Natural killer cell treated with Interleukin-12 subunit alpha and Interleukin-12 subunit beta and Interleukin-15 and Interleukin-18, amount 100 ng/mL, for 72 hours (primary cell): ENCODE results near the gene TEFM. TPM values are rescaled to one million over a fixed set of nuclear protein-coding genes. Genes with fewer than 3 reads are reported as not detected.
A peak's percentile ranks its signal among the peaks of the same experiment; 100 is the strongest.

ENCODE experiments used
- ATAC-seq, 2 donors: fragments of 150-1000 bp; cut with Tn5 transposase in 1 of 2; sonication (Bioruptor Pico), chemical (Tn5 transposase) in 1 of 2; 2 replicates each; pipeline ENCODE4 v1.10.0; 2021
- DNase-seq: peaks from one replicate; pipeline ENCODE4 v3.0.0; 2022; ENCODE audit warnings: low spot score
- H3K27ac Mint-ChIP-seq, 2 donors: 1 replicate in 1 of 2; 2 replicates in 1 of 2; pipeline ENCODE4 v1.8.0; 2022; ENCODE audit warnings: mixed read lengths in 2 of 2, mild to moderate bottlenecking in 1 of 2, moderate library complexity in 1 of 2
- H3K27me3 Mint-ChIP-seq, 2 donors: 1 replicate in 1 of 2; 2 replicates in 1 of 2; pipeline ENCODE4 v1.8.0; 2022; ENCODE audit warnings: mixed read lengths in 2 of 2
- H3K36me3 Mint-ChIP-seq: one replicate; pipeline ENCODE4 v1.8.0; 2022; ENCODE audit warnings: mixed read lengths
- H3K4me1 Mint-ChIP-seq, 2 donors: 1 replicate in 1 of 2; 2 replicates in 1 of 2; pipeline ENCODE4 v1.8.0; 2022; ENCODE audit warnings: low read depth in 2 of 2, mixed read lengths in 2 of 2, mild to moderate bottlenecking in 1 of 2
- H3K4me3 Mint-ChIP-seq: one replicate; pipeline ENCODE4 v1.8.0; 2022; ENCODE audit warnings: mixed read lengths
- H3K9me3 Mint-ChIP-seq: 2 replicates; pipeline ENCODE4 v1.8.0; 2022; ENCODE audit warnings: mixed read lengths
- total RNA-seq, 2 donors: library from RNA; stranded (reverse); gene quantifications; one replicate each; pipeline ENCODE4 v1.2.3, GENCODE V29; 2022

The TEFM gene
- total RNA-seq, 2 donors from 2014 or later: 15.3 to 16.1 TPM

GRCh38 chr17:30908717-30909420 lies 2.8 kb upstream of the TEFM start:
- Mint-ChIP-seq H3K27ac (no peak overlapping the region), H3K27me3 (no peaks in the 10 kb centered on the region), H3K4me1 (peaks cover 14 to 24% of the 10 kb centered on the region in 2 donors), H3K9me3 (no peaks in the 10 kb centered on the region), H3K4me3 (peak overlapping the region; percentile 51), H3K36me3 (peaks cover 1% of the 10 kb centered on the region)
- DNase-seq: no peak
- ATAC-seq: no peak

GRCh38 chr17:30905742-30906100 lies 317 bp downstream of the TEFM start:
- Mint-ChIP-seq H3K4me1 (peaks cover 29 to 34% of the 10 kb centered on the region in 2 donors), H3K9me3 (no peaks in the 10 kb centered on the region), H3K27me3 (no peaks in the 10 kb centered on the region), H3K4me3 (peak overlapping the region; percentile 96), H3K27ac (peak overlapping the region; percentile 86 to 89), H3K36me3 (peaks cover 6% of the 10 kb centered on the region)
- DNase-seq (no peak), ATAC-seq (peak; percentile 43 to 48)

GRCh38 chr17:30897311-30897710 lies 8.7 kb downstream of the TEFM start:
- Mint-ChIP-seq H3K27ac (no peak overlapping the region), H3K4me3 (no peak overlapping the region), H3K4me1 (peaks cover 6 to 9% of the 10 kb centered on the region in 2 donors), H3K36me3 (peaks cover 11% of the 10 kb centered on the region), H3K9me3 (no peaks in the 10 kb centered on the region), H3K27me3 (no peaks in the 10 kb centered on the region)
- no peak for ATAC-seq
- DNase-seq: no peak

- H3K36me3 Mint-ChIP-seq: peaks cover 11% of the 10 kb centered on the region
- no peak overlapping the region for H3K27ac Mint-ChIP-seq
These were observed 11.8 kb downstream of the TEFM start for GRCh38 chr17:30894236-30894635.

GRCh38 chr17:30886187-30886586 lies 19.9 kb downstream of the TEFM start:
- Mint-ChIP-seq H3K36me3 (no peaks in the 10 kb centered on the region), H3K27ac (no peak overlapping the region), H3K9me3 (no peaks in the 10 kb centered on the region), H3K4me1 (no peaks in the 10 kb centered on the region), H3K4me3 (no peak overlapping the region), H3K27me3 (no peaks in the 10 kb centered on the region)
- ATAC-seq (no peak), DNase-seq (no peak)

More at GRCh38 chr17:30894236-30894635, 11.8 kb downstream of the TEFM start:
- no peaks in the 10 kb centered on the region for H3K27me3 Mint-ChIP-seq
- no peak overlapping the region for H3K4me3 Mint-ChIP-seq
- H3K9me3 Mint-ChIP-seq: no peaks in the 10 kb centered on the region
- no peaks in the 10 kb centered on the region for H3K4me1 Mint-ChIP-seq
- DNase-seq (no peak), ATAC-seq (no peak)

GRCh38 chr17:30869005-30869404 lies 37.0 kb downstream of the TEFM start:
- H3K36me3 Mint-ChIP-seq: peaks cover 4% of the 10 kb centered on the region
- H3K4me3 Mint-ChIP-seq: no peak overlapping the region
- no peaks in the 10 kb centered on the region for H3K9me3 Mint-ChIP-seq
- no peak for ATAC-seq
- DNase-seq: no peak
- no peaks in the 10 kb centered on the region for H3K27me3 Mint-ChIP-seq
- H3K27ac Mint-ChIP-seq: no peak overlapping the region
- no peaks in the 10 kb centered on the region for H3K4me1 Mint-ChIP-seq

- H3K4me1 Mint-ChIP-seq: no peaks in the 10 kb centered on the region
- H3K27me3 Mint-ChIP-seq: no peaks in the 10 kb centered on the region
- no peaks in the 10 kb centered on the region for H3K9me3 Mint-ChIP-seq
- H3K4me3 Mint-ChIP-seq: no peak overlapping the region
- no peak overlapping the region for H3K27ac Mint-ChIP-seq
- DNase-seq (no peak), ATAC-seq (no peak)
- peaks cover 6% of the 10 kb centered on the region for H3K36me3 Mint-ChIP-seq
These were observed 41.4 kb downstream of the TEFM start for GRCh38 chr17:30864636-30865035.

- ATAC-seq: no peak
- H3K27ac Mint-ChIP-seq: no peak overlapping the region
These were observed 47.3 kb downstream of the TEFM start for GRCh38 chr17:30858556-30859250.

GRCh38 chr17:30854146-30854545 lies 51.9 kb downstream of the TEFM start:
- H3K36me3 Mint-ChIP-seq: peaks cover 4% of the 10 kb centered on the region
- DNase-seq (no peak), ATAC-seq (no peak)
- H3K9me3 Mint-ChIP-seq: no peaks in the 10 kb centered on the region
- H3K27me3 Mint-ChIP-seq: no peaks in the 10 kb centered on the region
- H3K4me3 Mint-ChIP-seq: no peak overlapping the region
- H3K4me1 Mint-ChIP-seq: no peaks in the 10 kb centered on the region
- H3K27ac Mint-ChIP-seq: no peak overlapping the region

More at GRCh38 chr17:30858556-30859250, 47.3 kb downstream of the TEFM start:
- peaks cover 10% of the 10 kb centered on the region for H3K36me3 Mint-ChIP-seq
- no peaks in the 10 kb centered on the region for H3K27me3 Mint-ChIP-seq
- no peaks in the 10 kb centered on the region for H3K9me3 Mint-ChIP-seq
- H3K4me1 Mint-ChIP-seq: no peaks in the 10 kb centered on the region
- no peak overlapping the region for H3K4me3 Mint-ChIP-seq
- no peak for DNase-seq

Other genes with a start within 250 kb of the TEFM start
- 10 to 100 TPM; 42.5 to 59.0 TPM for gene CRLF3, start 81.5 kb downstream of the TEFM start, total RNA-seq
- 10 to 100 TPM; 18.1 to 42.7 TPM for gene ATAD5, start 74.3 kb downstream of the TEFM start, total RNA-seq
- 1 to 10 TPM in 1 of 2 donors, under 1 TPM in 1; 0.76 to 1.1 TPM for gene ADAP2, start 15.7 kb upstream of the TEFM start, total RNA-seq
- gene RNF135, start 64.8 kb upstream of the TEFM start, total RNA-seq: 1 to 10 TPM; 6.4 to 8.7 TPM
- gene NF1, start 188.7 kb upstream of the TEFM start, total RNA-seq: 10 to 100 TPM; 34.6 to 45.1 TPM